ENCODE data around the gene ME3.

DNA sequence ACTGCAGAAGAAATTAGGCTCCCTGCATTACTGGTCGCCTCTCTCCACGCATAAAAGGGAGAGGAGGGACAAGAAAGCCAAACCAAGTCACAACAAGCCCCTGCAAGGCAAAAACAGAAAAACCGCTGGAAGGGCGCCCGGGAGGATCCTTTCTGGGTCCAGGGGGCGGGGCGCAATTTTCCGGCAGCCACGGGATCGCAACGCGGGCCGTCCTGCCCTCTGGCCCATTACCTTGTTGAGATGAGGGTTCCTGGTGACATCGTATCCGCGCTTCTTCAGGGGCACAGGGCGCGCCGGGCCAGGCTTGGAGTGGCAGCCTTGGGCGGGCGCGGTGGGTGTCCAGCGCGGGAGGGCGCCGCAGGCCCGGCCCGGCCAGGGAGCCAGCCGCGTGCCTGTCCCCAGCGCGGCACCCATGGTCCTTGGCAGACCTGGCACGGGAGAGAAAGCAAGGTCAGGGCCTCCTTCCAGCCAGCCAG lies 847 bp downstream of the ME3 start:
- no peak for TF ChIP-seq CTCF (IDR thresholded peaks at IDR 0.05; ENCODE audit: low read depth, low read length, missing input control)
- TF ChIP-seq RXRA (IDR thresholded peaks at IDR 0.05) = peak in 1 of 2 donors; percentile 19
- TF ChIP-seq, protein P1, sequence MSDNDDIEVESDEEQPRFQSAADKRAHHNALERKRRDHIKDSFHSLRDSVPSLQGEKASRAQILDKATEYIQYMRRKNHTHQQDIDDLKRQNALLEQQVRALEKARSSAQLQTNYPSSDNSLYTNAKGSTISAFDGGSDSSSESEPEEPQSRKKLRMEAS (IDR thresholded peaks at IDR 0.05) = peak; percentile 4

All from liver (tissue), 3 donors.